LoVo (cell line): ENCODE data around the gene FRMD5.
"Not testable (repeated sequence)": the region's sequence is repeated elsewhere in the genome, so short reads cannot be mapped to it uniquely, and the experiment has no call there.

Experiments used
- DNase-seq: peaks from one replicate; pipeline ENCODE4 v3.0.0-alpha.2; 2016; ENCODE audit warnings: low spot score

The FRMD5 gene

GRCh38 chr15:44032820-44033219 lies 162.3 kb downstream of the FRMD5 start:
- DNase-seq = not testable (repeated sequence)

GRCh38 chr15:44029940-44030568 lies 165.0 kb downstream of the FRMD5 start:
- DNase-seq = no peak

GRCh38 chr15:44029003-44029402 lies 166.1 kb downstream of the FRMD5 start:
- no peak for DNase-seq

GRCh38 chr15:44028349-44028748 lies 166.7 kb downstream of the FRMD5 start:
- no peak for DNase-seq

GRCh38 chr15:44024155-44024554 lies 170.9 kb downstream of the FRMD5 start:
- no peak for DNase-seq

GRCh38 chr15:44023176-44023575 lies 171.9 kb downstream of the FRMD5 start:
- no peak for DNase-seq

GRCh38 chr15:44018151-44018550 lies 176.9 kb downstream of the FRMD5 start:
- no peak for DNase-seq

GRCh38 chr15:44015545-44016305 lies 179.3 kb downstream of the FRMD5 start:
- no peak for DNase-seq

GRCh38 chr15:44011238-44011854 lies 183.7 kb downstream of the FRMD5 start:
- DNase-seq = no peak

- no peak for DNase-seq
These were observed 185.0 kb downstream of the FRMD5 start for GRCh38 chr15:44010089-44010488.

- peak; percentile 74 for DNase-seq
These were observed 186.0 kb downstream of the FRMD5 start for GRCh38 chr15:44009038-44009437.

GRCh38 chr15:44000248-44000647 lies 194.8 kb downstream of the FRMD5 start:
- not testable (repeated sequence) for DNase-seq

GRCh38 chr15:43998607-43999006 lies 196.5 kb downstream of the FRMD5 start:
- DNase-seq = no peak

- no peak for DNase-seq
These were observed 203.9 kb downstream of the FRMD5 start for GRCh38 chr15:43991206-43991605.

- no peak for DNase-seq
These were observed 205.1 kb downstream of the FRMD5 start for GRCh38 chr15:43989938-43990337.

GRCh38 chr15:43988900-43989299 lies 206.2 kb downstream of the FRMD5 start:
- DNase-seq = no peak

GRCh38 chr15:43987924-43988323 lies 207.1 kb downstream of the FRMD5 start:
- no peak for DNase-seq

- no peak for DNase-seq
These were observed 208.9 kb downstream of the FRMD5 start for GRCh38 chr15:43985976-43986680.

GRCh38 chr15:43981576-43981975 lies 213.5 kb downstream of the FRMD5 start:
- DNase-seq = no peak

GRCh38 chr15:43977072-43977884 lies 217.8 kb downstream of the FRMD5 start:
- peak; percentile 39 for DNase-seq

GRCh38 chr15:43975770-43976169 lies 219.3 kb downstream of the FRMD5 start:
- no peak for DNase-seq

GRCh38 chr15:43975326-43975725 lies 219.7 kb downstream of the FRMD5 start:
- DNase-seq = no peak
